ELF-1 (cell line): ENCODE data around the gene EFCAB6.
A peak's percentile ranks its signal among the peaks of the same experiment; 100 is the strongest.

Experiments used
- DNase-seq: peaks from one replicate; pipeline ENCODE4 v3.0.0-alpha.2; 2016; ENCODE audit warnings: low read depth, low spot score

EFCAB6 gene

DNA sequence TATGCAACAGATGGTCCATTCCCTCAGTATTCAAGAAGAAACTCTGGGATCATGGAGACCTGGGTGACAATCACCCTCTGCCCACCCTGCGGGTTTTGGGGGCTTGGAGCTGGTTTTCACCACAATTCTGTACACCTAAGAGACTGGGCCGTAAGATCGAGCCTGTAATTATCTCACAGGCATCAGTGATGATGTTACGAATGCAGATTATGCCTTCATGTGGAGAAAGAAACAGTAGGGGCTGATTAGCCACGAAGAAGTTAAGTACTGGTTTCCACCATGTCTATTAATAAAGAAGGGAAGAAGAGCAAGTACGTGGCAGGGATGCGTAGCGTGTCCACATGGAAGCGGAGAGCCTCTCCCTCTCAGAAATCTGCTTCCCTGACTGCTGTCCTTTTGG is 5.3 kb upstream of the EFCAB6 start:
- DNase-seq, result no peak

DNA sequence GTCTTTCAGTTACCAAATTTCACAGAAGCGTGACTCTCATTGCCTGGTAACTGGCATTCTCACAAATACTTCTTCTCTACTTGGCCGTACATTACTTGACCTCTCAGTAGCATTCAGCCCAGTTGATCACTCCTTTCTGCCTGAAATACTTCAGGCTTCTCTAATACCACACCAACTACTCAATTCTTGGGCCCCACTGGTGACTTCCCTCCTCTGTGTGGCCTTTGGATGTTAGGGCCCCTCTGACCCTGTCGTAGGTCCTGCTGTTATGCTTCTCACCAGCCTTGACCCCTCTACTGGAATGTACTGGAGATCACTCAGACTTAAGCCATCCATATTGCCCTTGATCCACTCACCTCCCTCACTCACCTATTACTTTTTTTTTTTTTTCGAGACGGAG is 2.2 kb upstream of the EFCAB6 start:
- DNase-seq, result no peak

DNA sequence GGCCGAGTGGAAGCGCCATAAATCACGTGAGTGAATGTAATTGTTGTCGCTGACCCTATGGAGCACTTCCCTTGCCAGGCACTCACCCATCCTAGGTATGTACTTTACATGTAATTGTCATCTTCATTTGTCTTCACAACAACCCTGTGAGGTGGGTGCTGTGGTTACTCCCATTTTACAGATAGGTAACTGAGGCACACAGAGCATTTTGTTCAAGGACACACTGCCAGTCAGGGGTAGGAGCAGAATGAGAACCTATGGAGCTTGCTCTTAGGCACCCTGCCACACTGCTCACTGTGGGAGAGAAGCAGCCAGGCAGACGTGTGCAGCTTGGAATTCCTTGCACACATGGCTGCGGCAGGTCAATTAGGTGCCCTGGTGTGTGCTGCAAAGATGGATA is 785 bp upstream of the EFCAB6 start:
- DNase-seq, result no peak

DNA sequence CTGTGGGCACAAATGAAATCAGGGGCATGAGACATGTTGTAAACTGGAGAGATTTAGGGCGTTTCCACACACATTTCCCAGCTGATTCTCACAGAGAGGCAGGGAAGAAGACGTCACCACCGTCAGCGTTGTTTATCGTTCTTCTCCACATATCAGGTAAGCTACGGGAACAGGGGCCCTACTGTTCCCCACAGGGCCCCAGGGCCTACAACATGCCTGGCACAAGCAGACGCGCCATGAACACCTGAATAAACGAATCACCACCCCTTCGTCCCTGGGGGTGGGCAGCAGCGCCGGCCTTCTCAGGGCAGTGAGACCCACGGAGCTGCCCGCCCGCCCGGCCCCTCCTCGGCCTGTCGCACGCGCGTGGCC is 342 bp downstream of the EFCAB6 start:
- no peak for DNase-seq

DNA sequence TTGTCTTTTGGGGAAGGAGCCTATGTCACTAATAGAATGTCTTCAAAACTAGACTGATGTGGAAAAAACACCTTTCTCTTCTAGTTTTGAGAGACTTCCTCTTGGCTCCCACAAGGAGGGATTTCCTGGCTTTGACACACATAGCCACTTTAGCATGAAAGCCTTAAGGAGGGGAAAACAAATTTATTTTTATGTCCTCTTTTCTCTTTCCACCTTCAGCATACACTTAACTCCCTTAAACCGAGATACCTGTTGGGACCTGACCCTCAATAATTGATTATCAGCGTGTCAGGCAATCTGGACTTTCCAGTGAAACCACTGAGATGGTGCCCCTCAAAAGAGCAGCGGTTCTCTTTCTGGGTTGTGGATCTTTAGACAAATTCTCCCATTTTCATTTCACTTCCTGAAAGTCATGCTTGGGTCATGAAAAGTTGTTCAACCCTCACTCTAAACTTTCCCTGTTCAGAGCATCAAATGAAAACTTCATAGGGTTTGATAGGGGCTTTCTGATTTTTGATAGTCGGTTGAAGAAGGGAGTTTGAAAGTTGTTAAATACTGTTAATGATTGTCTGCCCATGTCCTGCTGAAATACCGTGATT is 9.1 kb downstream of the EFCAB6 start:
- DNase-seq, result no peak

GRCh38 chr22:43800970-43801369 is 11.1 kb downstream of the EFCAB6 start:
- DNase-seq, result no peak

- no peak for DNase-seq
Observed at GRCh38 chr22:43798492-43798891, 13.6 kb downstream of the EFCAB6 start.

DNA sequence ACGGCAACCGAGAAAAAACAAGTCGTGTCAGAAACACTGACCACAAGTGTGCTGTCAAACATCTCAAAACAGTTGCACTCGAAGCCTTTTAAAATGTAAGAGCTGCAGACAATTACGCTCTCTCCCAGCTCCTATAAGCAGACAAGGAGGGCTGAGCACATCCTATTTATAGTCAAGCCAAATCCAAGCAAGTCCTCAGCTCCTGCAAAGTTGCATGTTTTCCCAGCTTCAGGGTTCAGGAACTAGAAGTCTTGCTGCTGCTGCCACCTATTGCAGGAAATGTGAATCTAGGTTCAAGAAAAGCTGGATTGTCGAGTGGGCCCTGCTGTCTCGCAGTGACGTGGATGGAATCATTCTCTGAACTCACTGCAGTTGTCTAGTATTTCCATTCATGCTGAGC is 15.5 kb downstream of the EFCAB6 start:
- peak; percentile 19 for DNase-seq

- no peak for DNase-seq
Observed at GRCh38 chr22:43795320-43795719, 16.8 kb downstream of the EFCAB6 start.

GRCh38 chr22:43792905-43793304 is 19.2 kb downstream of the EFCAB6 start:
- no peak for DNase-seq

DNA sequence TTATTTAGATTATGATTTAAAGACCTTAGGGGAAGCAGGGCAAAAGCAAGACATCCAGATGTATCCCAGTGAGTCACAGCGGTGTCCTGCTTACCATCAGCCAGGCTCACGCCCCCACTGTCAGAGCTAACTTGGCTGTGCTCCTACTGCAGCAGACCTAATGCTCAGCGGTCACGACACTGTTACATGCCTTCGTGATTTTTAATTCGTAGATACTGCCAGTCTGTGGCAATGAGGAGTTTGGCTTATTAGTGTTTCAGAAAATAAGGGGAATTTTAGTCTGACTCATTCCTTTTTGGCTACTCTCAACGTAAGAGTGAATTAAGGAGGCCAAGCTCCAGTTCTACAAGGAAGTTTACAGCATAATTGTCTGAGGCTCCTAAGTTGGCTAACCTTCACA is 22.7 kb downstream of the EFCAB6 start:
- no peak for DNase-seq

GRCh38 chr22:43783777-43784176 is 28.3 kb downstream of the EFCAB6 start:
- no peak for DNase-seq

DNA sequence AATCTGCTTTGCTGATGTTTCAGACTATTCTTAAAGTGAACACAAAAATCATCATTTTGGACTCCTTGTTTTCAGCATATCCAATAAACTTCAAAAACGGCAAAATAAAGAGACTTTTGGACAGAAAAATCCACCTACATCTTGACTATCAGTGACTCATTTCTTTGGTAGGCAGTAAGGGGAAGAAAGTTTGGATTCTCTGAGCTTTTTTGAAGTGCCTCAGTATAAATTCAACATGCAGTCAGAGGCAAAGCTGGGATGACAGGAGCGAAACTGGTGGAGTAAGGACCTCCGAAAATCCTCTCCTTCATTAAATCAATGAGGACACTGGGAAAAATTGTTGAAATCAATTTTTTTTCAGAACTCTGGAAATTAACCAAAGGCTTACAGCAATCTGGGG is 29.7 kb downstream of the EFCAB6 start:
- no peak for DNase-seq

DNA sequence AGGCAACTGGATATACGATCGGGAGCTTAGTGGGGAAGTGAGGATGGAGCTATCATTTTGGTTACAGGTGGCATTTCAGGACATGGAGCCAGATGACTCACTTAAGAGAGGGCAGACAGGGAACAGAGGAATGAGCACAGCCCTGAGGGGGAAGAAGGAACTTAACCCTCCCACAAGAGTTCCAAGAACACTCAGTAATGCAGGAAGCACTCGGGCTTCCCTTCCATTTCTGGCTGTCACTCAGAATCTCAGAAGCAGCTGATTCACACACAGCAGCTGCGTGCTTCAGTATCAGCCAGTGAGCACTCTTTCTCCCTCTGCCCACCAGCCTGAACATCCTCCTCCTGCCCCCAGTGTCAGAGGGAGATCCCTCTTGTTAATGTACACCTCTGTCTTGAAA is 34.8 kb downstream of the EFCAB6 start:
- DNase-seq, result peak; percentile 18

GRCh38 chr22:43776081-43776670 is 35.9 kb downstream of the EFCAB6 start:
- DNase-seq, result no peak

GRCh38 chr22:43774318-43774915 is 37.7 kb downstream of the EFCAB6 start:
- DNase-seq, result no peak

GRCh38 chr22:43772831-43773230 is 39.3 kb downstream of the EFCAB6 start:
- no peak for DNase-seq

- DNase-seq, result no peak
Observed at GRCh38 chr22:43755452-43755851, 56.7 kb downstream of the EFCAB6 start.

- no peak for DNase-seq
Observed at GRCh38 chr22:43755011-43755410, 57.1 kb downstream of the EFCAB6 start.

DNA sequence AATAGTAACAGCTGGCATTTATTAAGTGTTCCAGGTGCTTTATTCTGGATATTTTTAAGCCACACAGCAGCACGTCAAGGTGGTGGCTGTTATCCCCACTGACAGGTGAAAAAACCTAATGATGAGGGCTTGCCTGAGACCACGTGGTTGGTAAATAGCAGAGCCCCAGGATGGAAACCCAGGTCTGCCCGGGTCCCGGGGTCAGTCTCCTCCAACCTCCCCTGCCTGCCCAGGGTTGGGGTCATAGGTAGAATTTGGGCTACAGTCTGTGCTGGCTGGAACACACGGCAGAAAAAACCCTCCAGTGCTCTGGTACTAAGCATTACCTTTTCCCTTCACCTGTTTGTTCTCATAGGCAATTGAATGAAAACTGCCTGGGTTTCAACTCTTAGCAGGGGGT is 57.9 kb downstream of the EFCAB6 start:
- no peak for DNase-seq

GRCh38 chr22:43753688-43754087 is 58.4 kb downstream of the EFCAB6 start:
- DNase-seq, result no peak

DNA sequence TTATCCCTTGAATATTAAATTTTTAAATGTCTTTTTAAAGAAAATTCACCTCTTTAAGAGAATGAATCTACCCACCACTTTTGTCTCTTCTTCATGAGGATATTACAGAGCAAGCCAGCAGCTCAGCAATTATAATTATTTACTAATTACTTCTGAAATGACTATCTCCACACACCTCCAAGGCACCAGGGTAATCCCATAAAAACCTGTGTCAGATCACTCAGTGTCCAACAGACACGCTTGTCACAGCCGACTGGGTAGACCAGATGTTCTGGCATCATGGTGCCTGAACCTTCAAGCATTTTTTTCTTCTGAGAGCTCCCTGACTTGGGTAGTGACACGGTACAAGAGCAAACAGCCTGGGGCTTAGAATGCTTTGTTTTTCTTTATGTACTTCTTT is 61.4 kb downstream of the EFCAB6 start:
- DNase-seq, result no peak

DNA sequence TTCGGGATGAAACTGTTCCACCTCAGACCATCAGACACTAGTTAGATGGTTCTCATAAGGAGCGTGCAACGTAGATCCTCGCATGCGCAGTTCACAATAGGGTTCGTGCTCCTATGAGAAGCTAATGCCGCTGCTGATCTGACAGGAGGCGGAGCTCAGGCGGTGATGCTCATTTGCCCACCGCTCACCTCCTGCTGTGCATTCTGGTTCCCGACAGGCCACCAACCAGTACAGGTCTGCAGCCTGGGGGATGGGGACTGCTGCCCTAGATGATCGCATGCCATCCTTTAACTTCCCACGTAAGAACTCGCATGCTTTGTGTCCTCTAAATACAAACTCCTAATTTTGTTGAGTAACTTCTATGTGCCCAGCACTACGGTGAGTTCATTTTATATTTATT is 62.6 kb downstream of the EFCAB6 start:
- peak; percentile 49 for DNase-seq

DNA sequence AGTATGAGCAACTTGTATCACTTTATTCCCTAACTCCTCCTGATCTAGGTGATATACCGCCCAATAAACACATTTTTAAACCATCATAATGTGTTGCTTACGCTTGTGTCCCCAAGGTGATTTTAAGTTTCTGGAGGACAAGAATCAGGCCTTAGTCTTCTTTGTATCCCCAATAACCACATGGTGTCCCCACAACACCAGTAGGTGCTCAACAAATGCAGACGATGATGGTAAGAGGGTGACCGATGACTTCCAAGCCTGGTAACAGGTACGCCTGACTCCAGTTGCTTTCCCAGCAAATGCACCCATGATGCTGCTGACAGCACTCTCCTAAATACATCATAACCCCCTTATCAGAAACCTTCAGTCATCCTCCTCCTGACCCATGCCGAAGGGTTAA is 64.2 kb downstream of the EFCAB6 start:
- no peak for DNase-seq
